GM18868 (cell line): ENCODE measurements around the gene PRKG1.
"Not testable (repeated sequence)": the region's sequence is repeated elsewhere in the genome, so short reads cannot be mapped to it uniquely, and the experiment has no call there.

Source experiments
- ATAC-seq: cut with Tn5 transposase; IDR thresholded peaks from one replicate; pipeline ENCODE4 v1.9.1; 2021; ENCODE audit warnings: mild to moderate bottlenecking, moderate library complexity; ENCODE audit not compliant: unreplicated experiment

Gene PRKG1

DNA sequence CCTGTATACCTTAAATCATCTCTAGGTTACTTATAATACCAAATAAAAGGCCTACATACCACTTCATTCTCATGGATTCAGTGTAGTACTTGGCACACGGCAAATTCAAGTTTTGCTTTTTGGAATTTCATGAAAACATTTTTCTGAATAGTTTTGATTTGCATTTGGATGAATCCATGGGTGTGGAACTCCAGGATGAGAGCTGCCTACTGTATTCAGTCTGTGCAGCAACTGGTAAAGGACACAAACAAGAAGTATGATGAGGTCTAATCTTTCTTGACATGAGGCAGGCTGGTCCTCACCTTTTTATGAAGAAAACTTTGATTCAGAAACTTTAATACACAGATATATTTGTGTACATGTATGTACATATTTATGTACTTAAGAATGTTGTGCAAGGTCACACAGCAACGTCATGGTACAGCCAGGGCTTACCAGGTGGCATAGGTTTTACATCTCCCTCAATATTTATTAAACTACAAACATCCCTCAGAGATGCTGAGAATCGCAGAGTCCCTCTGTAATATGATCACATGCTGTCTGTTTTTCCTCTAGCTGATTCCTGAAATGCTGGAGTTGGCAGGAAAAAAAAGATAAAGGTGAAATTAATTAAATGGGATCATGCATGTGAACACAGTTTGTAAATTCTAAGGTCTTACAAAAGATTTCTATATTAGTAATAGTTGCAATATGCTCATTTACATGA is 239.6 kb downstream of the PRKG1 start:
- no peak for ATAC-seq

DNA sequence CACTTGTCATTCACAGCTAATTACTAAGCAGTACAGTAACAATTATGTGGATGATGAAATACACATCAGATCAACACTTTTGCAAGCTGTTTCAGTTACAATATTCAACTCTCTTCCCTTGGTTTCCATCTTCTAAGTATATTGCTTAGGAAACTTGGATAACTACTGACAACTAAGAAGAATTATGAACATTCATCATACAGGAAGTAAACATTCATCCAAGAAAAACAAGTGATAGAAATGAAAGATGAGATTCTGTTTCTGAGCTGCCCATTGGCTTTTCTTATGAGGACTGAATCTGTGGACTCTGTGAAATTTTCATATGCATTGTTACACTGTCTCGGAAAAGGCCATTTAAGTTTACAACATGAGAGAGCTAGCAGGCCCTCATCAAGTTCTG is 240.2 kb downstream of the PRKG1 start:
- ATAC-seq, result no peak

DNA sequence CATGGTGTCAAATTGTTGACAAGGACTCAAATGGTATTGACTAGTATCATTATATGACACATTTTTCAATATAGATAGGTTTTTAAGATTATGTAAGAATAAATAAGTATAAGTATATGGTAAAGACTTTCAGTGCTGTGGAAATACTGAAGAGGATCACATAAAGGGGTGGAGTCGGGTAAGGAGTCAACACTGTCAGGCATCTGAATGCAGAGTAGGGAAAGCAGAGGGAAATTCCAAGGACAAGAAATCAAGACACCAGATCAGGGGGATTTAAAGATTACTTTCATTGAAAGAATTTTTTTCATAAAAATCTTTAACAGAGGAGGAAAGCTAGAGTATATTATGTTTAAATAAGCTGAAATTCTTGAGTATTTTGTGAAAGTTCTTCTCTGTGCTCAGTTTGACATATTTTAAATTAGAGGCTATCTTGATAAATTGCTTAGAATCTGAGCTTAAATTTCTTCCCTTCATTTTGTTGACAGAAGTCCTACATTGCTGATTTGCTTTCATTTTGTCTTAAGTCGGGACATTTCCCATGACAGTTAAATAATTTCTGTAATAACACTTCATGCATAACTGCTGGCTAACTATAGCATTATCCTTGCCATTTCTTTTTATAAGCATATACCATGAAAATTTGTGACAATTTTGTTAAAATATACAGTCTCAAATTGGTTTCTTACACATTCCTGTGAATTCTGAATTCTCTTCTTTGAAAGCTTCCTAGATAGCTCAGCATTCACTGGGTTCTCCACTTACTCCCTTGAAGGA is 244.3 kb downstream of the PRKG1 start:
- no peak for ATAC-seq

DNA sequence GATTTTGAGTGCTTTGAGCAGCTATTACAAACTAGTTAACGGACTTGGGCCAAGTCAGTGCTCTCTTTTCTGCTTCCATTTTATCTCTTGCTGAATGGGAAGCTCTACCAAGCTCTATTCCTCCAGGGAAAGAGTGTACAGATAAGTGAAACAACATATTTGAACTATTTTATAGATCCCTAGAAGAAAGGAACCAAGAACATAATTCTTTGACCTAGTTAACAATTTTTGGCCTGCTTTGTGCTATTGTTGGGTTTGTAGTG is 244.8 kb downstream of the PRKG1 start:
- no peak for ATAC-seq

DNA sequence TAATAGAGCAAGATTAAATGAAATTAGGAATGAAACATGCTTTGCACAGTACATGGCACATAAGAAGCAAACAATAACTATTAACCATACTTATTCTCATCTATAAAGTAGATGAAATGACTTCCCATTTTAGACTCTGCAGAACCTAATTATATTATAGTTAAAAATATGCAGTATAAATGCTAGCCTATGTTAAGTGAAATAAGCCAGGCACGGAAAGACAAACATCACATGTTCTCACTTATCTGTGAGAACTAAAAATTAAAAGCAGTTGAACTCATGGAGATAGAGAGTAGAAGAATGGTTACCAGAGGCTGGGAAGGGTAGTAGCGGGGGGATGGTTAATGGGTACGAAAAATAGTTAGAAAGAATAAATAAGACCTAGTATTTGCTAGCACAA is 247.0 kb downstream of the PRKG1 start:
- ATAC-seq, result no peak

DNA sequence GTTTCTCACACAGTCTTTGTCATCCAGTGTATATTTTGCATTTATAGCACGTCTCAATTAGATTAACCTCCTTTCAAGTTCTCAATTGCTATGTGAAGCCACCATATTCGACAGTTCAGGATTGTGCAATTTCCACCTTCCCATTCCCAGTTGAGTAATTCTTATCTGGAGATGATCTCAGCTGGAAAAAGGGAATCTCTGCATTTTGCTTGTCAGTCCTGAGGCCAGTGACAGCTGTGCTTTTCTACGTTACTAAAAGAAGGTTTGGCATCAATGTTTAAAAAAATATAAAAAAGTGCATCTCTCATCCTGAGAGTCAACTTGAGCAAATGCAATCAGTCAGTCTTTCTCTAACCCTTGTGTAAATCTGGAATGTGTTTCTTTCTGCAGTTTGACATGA is 247.7 kb downstream of the PRKG1 start:
- no peak for ATAC-seq

DNA sequence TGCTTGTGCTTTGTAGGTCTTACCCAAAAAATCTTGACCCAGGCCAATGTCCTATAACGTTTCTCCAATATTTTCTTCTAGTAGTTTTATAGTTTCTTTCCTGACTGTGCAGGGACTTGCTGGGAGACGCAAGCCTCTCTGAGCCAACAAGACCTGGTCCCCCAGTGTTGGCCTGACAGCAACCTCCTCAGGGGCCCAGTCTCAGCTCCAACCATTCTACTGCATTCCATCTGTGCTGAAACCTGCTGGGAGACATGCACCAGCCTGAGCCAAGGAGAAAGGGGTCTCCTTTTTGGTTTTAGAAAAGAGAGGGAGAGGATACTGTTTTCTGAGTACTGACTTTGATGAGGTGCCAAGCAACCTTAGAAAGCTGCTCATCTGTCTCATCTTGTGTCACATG is 251.4 kb downstream of the PRKG1 start:
- no peak for ATAC-seq

DNA sequence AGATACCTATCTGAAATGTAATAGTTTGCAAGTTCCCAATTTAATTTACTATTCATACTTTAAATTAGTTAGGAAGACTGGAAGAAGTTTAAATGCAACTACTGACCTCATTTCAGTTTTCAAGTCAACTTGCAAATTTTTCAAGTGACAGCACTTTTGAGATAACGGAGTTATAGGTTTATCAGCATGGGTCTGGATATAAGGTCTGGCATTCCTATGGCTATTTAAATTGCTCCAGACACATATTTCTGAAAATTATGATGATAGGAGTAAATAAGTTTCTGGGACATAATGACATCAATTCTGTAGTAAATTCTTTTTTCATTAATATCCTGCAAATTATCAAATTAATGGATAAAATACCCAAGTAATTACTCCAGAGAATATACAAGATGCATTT is 251.9 kb downstream of the PRKG1 start:
- ATAC-seq, result no peak

DNA sequence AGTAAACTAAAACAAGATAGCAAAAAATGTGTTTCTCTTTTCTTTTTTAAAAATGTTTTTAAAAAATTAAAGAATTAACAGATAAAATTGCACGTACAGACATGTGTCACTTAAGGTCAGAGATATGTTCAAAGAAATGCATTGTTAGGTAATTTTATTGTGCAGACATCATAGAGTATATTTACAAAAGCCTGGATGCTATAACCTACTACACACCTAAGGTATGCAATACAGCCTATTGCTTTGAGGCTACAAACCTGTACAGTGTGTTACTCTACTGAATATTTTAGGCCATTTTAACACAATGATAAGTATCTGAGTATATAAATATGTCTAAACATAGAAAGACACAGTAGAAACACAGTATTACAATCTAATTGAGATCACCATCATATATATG is 253.1 kb downstream of the PRKG1 start:
- no peak for ATAC-seq

DNA sequence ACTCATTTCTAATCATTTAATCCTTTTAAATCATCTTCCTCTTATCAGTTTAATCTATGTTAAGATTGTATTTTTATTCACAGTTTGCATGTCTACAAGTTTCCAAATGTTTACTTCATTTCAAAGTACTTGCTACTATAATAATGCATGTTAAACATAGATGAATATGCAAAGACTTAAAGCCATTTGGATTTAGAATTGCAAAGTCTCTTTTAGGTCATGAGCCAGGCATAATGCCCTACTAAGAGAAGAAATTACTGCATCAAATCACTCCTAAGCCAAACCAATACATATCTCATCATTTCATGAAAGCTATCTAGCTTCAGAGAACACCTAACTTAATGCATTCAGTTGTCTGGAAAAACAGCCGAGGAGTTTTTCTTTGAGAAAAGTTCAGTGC is 266.1 kb downstream of the PRKG1 start:
- no peak for ATAC-seq

DNA sequence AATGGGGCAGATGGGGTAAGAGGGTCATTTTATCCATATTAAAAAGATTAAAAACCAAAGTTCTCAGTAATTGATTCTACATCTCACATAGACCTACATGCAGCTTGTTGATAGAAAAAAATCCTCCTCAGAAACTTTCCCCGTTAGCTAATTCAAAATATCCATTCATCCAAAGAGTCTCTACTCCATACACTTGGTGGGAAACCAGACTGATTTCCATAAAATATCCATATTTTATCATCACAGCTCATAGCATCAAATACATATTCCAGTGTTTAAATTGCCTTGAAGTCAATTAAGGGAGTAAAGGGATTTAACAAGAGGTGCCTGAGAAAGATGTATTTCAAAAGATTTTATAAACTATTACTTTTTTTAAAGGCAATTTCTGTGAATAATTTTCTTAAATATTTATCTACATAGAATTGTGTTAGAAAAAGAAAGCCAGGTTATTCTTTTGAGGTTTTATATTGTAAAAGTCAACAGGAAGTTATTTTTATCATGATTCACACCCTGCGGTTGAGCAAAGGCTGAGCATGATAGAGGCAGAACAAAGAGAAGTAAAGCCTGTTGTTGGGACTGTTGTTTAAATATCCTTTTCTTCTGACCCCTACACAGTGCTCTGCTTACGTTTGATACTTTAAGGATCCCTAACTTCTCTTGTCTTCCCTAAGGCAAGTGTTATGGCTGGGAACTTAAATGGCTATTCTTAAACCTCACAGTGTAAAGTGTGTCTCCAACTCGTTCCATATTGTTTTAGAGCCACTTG is 266.7 kb downstream of the PRKG1 start:
- ATAC-seq, result no peak

DNA sequence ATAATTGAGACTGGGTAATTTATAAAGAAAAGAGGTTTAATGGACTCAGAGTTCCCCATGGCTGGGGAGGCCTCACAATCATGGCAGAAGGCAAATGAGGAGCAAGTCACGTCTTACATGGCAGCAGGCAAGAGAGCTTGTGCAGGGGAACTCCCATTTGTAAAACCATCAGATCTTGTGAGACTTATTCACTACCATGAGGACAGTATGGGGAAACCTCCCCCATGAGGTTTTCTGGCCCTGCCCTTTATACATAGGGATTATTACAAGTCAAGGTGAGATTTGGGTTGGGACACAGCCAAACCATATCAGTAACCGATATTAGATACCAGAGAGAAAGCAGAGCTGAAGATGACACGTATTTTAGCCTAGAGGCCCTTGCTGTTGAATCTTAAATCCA is 267.5 kb downstream of the PRKG1 start:
- ATAC-seq, result not testable (repeated sequence)

DNA sequence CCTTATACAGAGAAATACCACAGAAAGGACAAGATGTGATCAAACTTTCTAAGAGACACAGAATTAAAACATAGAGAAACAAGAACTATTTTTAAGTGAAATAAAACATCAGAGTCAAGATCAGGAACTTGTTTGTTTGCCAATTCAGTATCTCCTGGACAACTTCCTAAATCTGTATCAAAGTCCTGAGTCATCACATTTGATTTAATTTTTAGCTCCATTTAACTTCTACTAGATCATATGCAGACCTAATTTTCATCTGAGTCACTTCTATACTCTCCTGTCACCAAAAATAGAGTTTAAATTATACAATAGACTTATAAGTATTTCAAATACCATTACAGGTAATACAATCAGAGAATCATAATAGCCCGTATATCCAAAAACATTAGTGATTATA is 268.1 kb downstream of the PRKG1 start:
- no peak for ATAC-seq

DNA sequence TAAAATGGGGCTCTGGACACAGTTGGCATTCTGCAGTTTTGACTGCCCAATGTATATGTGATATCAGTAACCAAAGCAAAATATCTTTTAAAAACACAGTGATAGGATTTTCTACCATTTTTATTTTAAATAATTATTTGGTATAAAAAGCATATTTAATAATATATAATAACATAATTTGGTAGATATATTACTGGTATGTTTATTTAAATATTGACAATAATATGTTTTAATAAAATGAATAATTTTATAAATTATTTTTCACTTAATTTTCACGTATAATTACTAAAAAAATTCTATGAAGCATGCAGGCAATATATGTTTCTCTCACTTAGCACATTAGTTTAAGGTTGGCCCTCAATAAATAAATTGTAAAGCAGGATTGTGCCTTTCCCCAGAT is 269.1 kb downstream of the PRKG1 start:
- no peak for ATAC-seq

DNA sequence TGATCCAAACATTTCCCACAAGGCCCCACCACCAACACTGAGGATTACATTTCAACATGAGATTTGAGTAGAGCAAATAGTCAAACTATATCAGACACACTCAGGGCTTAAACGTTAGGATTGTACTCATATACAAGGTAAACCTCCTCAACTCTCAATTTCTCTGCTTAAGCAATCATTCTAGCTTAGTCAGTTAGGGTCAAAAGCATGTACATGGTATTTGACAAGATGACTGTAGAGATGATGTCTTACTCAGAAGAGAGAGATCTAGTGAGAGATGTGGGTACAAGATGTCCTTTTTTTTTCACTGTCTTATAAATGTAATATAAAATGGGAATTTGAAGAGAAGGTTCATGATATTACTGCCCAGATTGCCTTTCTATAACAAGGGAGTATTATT is 270.1 kb downstream of the PRKG1 start:
- no peak for ATAC-seq

DNA sequence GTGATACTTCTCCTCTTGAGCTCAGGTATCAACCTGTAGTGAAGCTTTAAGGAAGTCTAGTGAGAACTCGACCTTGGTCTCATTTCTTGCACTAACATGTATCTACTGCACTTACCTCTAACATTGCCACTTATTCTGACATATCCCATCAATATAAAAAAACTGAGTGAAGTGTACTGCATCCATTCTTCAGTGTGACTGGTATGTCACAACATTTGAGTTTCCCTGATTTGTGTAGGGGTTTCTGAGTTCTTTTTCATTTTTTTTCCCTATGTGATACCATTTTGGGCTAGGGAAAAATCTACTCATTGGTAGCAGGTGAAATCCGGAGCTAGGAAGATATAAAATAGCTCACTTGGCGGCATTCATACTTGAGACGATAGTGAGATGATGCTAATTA is 274.3 kb downstream of the PRKG1 start:
- ATAC-seq, result no peak

DNA sequence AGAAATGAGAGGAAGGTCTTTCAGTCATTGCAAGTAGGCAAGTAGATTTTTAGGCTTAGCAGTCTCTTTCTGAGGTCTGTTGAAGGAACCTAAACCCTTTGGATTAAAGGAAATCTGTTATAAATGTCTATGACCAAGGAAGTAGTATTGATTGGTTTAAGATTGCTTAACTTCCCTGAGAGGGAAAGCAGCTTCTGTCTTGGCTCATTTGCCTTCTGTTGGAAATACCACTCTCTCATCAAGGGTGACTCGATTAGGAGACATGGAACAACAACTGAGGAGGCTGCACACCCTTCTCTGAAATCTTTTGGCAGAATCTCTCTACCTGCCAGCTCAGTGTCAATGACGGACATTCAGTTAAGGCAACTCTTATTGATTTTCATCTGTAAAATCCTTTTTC is 282.9 kb downstream of the PRKG1 start:
- no peak for ATAC-seq

DNA sequence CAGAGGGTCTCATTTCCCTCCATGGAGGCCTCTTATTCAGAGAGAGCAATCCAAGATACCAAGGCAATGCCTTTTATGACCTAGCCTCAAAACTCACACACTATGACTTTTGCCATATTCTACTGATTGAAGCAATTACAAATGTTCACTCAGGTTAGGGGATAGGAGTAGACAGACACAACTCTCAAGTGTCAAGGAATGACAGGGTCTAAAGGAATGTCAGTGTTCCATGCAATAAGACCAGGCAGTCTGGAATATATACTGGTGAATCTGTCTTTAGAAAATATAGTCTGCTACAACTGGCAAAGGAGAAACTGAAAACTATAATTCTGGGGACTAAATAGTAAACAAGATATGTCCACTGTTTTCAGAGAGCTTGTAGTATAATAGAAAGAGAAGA is 283.9 kb downstream of the PRKG1 start:
- no peak for ATAC-seq

DNA sequence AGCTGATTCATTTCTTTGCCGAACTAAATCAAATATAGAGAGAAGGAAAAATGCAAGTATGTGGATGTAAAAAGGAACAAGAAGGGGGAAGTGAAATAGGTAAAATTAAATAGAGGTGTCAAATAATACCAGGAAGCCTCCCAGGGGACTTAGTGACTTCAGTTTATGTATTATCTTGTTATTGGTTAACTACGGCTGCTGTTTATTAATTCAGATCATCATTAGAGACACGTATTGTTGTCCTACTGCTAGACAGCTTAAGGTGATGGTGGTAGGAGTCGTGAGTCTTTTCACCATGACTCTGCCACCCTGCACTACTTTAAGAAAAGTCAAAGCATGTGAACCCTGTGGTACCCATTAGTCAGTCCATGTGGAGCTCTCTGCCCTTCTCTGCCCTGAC is 289.1 kb downstream of the PRKG1 start:
- no peak for ATAC-seq

DNA sequence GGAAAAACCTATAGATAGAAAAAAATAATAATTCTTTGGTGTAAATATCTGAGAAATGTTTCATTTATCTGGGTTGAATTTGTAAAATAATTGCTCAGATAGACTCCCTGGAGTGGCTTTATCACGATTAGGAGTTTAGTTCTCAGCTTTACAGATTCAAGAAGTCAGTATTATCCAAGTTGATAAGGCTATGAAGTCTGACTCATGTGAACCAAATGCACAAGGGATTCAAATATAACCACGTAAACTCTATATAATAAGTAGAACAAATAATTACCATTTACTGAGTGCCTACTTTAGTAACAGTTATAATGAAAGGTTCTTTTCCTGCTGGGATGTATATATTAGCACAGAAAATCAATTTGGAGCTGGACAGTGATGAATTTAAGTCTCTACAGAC is 290.4 kb downstream of the PRKG1 start:
- no peak for ATAC-seq

DNA sequence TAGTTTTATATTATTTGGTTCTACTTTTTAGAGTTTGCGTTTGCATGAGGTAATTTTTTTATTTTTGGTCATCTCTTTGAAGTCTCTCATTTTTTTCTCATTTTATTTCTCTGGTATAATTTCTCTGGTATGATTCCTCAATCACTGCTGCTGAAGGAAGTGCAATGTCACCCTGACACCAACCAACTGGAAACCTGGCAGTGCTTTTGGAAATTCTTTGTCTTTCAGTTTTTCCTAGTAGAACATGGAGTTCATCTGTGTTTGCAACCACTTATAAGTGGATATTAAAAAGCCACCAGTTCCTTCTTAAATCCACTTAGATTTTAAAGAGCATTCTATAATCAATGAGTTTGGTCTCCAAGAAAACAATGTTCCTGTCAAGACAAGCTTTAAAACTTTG is 291.8 kb downstream of the PRKG1 start:
- ATAC-seq, result no peak

DNA sequence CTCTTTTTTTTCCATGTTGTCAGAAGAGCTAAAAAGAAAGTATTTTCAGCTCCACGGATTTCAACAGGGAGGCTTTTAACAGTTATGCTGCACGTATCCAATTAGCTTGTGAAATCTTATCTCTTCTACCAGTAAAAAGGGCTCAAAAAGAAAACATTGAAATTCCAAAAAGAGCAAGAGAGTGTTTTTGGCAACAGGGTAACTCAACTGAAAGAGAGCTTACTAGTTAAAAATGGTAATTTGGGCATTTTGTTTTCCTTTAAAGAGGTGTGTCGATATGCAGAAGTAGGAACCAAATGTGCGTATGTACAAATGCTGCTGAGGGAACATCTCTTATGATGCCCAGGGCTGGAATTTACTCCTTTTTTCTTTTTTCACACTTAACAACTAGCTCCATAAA is 292.8 kb downstream of the PRKG1 start:
- ATAC-seq, result no peak
